GM21381 (cell line): Measurements from ENCODE around the gene VRK3.

Experiments
- ATAC-seq: cut with Tn5 transposase; IDR thresholded peaks from one replicate; pipeline ENCODE4 v1.9.1; 2021; ENCODE audit warnings: mild to moderate bottlenecking, moderate library complexity; ENCODE audit not compliant: unreplicated experiment

The VRK3 gene

DNA sequence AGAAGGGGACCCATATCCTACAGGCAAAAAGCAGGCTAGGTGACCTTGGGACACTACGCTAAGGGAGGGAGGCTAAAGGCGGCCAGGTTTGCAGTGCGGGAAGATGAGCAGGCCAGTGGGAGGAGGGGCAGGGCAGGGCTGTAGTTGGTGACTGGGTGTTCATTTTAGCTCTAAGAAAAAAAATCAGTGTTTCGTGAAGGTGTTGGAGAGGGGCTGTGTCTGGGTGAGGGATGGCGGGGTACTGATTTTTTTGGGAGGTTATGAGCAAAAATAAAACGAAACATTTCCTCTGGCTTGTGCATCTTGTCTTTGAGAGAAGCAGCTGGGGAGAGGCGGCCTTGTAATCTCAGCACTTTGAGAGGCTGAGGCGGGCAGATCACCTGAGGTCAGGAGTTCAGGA lies 91.5 kb downstream of the VRK3 start:
- no peak for ATAC-seq

DNA sequence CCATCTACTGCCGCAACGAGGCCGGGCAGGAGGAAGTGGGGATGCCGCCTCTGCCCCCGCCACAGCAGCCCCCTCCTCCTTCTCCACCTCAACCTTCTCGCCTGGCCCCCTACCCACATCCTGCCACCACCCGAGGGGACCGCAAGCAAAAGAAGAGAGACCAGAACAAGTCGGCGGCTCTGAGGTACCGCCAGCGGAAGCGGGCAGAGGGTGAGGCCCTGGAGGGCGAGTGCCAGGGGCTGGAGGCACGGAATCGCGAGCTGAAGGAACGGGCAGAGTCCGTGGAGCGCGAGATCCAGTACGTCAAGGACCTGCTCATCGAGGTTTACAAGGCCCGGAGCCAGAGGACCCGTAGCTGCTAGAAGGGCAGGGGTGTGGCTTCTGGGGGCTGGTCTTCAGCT lies 92.4 kb downstream of the VRK3 start:
- ATAC-seq: no peak

GRCh38 chr19:49932041-49932451 lies 93.1 kb downstream of the VRK3 start:
- ATAC-seq: no peak

GRCh38 chr19:49931293-49932040 lies 93.7 kb downstream of the VRK3 start:
- no peak for ATAC-seq

DNA sequence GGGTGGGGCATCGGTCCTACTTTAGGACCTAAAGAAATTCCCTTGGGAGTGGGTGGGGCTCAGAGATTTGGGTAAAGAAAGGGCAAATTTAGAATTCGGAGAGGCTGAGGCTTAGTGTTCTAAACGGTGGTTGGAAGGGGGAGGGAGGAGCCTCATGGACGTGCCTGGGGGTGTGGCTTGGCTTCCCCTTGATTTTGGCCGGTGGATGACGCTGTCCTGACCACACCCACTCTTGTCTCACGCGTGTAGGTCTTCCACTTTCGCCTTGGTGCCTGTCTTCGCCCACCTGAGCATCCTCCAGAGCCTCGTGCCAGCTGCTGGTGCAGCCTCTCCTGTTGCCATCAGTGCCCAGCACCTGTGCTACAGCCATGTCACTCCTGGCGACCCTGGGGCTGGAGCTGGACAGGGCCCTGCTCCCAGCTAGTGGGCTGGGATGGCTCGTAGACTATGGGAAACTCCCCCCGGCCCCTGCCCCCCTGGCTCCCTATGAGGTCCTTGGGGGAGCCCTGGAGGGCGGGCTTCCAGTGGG lies 94.6 kb downstream of the VRK3 start:
- ATAC-seq: no peak

DNA sequence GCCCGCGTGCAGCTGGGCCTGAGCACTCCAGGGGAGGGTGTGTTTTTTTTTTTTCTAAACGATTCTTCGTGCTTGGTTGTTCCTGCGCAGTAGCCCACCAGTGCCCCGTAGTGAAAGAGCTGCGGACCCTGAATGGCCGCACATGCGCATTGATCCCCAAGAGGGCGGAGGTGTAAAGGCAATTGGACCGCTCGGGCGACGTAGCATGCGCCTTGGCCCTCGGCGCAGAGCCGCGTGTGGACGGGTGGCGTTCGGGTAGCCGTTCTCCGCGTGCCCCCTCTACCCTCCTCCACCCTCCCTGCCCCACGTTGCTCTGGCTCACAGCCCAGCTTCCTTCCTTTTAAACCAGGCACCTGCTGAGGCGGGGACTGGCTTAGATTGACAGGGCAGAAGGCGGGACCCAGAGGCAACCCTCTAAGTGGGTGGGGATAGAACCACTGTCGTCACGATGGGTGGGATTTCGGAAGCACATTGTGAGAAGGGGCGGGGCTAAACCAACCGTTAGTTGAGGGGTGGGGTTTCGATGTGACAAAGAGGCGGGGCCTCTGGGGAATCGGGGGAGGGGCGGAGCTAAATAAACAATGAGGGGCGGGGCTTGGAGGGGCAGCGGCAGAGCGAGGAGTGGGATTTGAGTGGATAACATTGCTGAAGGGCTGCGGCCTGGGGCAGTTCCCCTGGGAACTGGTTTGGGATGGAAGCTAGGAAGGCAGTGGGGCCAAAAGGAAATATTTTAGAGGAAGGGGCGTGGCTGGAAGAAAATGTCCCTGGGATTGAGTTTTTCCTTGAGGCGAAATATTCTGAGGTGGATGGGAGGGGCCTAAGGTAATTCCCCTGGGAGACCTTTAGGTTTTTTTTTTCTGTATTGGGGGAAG lies 95.3 kb downstream of the VRK3 start:
- ATAC-seq: peak; percentile 51

- ATAC-seq: peak; percentile 35
Measured at GRCh38 chr19:49929121-49929610, 96.0 kb downstream of the VRK3 start, which contains the start of the genes ATF5 and NUP62. Gene ATF5 (plus strand): TSS chr19:49929205. CDS start chr19:49930851, 1,646 bp downstream. Gene NUP62 (minus strand): TSS chr19:49929504. CDS start chr19:49909807, 19,697 bp downstream.

GRCh38 chr19:49927526-49928264 lies 97.5 kb downstream of the VRK3 start:
- ATAC-seq: no peak

DNA sequence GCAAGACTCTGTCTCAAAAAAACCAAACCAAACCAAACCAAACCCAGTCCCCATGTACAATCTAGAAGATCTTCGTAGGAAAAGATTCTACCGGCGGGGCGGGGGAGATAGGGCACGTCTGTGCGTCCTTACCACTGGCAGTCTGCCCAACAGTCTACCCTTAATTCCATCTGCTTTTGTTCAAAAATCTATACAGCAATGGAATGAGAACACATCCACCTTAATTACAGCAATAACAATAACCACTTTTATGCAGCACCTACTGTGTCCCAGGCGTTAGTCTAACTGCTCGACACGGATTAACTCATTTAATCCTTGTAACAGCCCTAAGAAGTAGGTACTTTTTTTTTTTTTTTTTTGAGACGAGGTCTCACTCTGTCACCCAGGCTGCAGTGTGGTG lies 98.7 kb downstream of the VRK3 start:
- no peak for ATAC-seq
